ENCODE results near the gene TMEM253. TPM values are rescaled to one million over a fixed set of nuclear protein-coding genes. Genes with fewer than 3 reads are reported as not detected.

The TMEM253 gene
- total RNA-seq, 1 experiment from 2014 or later: 0.20 TPM

GRCh38 chr14:21069388-21070082 lies 31.3 kb upstream of the TMEM253 start:
- DNase-seq (ENCODE audit: low read depth): no peak
- in situ Hi-C loops (cut with HindIII; ENCODE audit: low pct_unique_long_range_greater_than_20kb, low sequenced_read_pairs): no loop called here

- in situ Hi-C loops (cut with HindIII; ENCODE audit: low pct_unique_long_range_greater_than_20kb, low sequenced_read_pairs): no loop called here
- peak; percentile 57 for DNase-seq (ENCODE audit: low read depth)
Measured at GRCh38 chr14:21070083-21070609, 30.7 kb upstream of the TMEM253 start, which contains the start of gene ARHGEF40. Gene ARHGEF40, plus strand, starts transcription at chr14:21070304. Its CDS starts 93 bp downstream, at chr14:21070397.

- in situ Hi-C loops (cut with HindIII; ENCODE audit: low pct_unique_long_range_greater_than_20kb, low sequenced_read_pairs): no loop called here
- peak; percentile 58 for DNase-seq (ENCODE audit: low read depth)
Measured at GRCh38 chr14:21070610-21071224, 30.1 kb upstream of the TMEM253 start.

- peak; percentile 77 for DNase-seq (ENCODE audit: low read depth)
- in situ Hi-C loops (cut with HindIII; ENCODE audit: low pct_unique_long_range_greater_than_20kb, low sequenced_read_pairs): no loop called here
Measured at GRCh38 chr14:21071225-21072030, 29.4 kb upstream of the TMEM253 start.

- in situ Hi-C loops (cut with HindIII; ENCODE audit: low pct_unique_long_range_greater_than_20kb, low sequenced_read_pairs): no loop called here
- no peak for DNase-seq (ENCODE audit: low read depth)
Measured at GRCh38 chr14:21072031-21072473, 28.8 kb upstream of the TMEM253 start.

GRCh38 chr14:21072781-21073339 lies 28.0 kb upstream of the TMEM253 start:
- in situ Hi-C loops (cut with HindIII; ENCODE audit: low pct_unique_long_range_greater_than_20kb, low sequenced_read_pairs): no loop called here
- DNase-seq (ENCODE audit: low read depth): no peak

- in situ Hi-C loops (cut with HindIII; ENCODE audit: low pct_unique_long_range_greater_than_20kb, low sequenced_read_pairs): no loop called here
- no peak for DNase-seq (ENCODE audit: low read depth)
Measured at GRCh38 chr14:21073921-21074320, 26.9 kb upstream of the TMEM253 start.

GRCh38 chr14:21074398-21075272 lies 26.2 kb upstream of the TMEM253 start:
- in situ Hi-C loops (cut with HindIII; ENCODE audit: low pct_unique_long_range_greater_than_20kb, low sequenced_read_pairs): no loop called here
- no peak for DNase-seq (ENCODE audit: low read depth)

GRCh38 chr14:21075719-21076437 lies 25.0 kb upstream of the TMEM253 start:
- DNase-seq (ENCODE audit: low read depth): no peak
- in situ Hi-C loops (cut with HindIII; ENCODE audit: low pct_unique_long_range_greater_than_20kb, low sequenced_read_pairs): no loop called here

- in situ Hi-C loops (cut with HindIII; ENCODE audit: low pct_unique_long_range_greater_than_20kb, low sequenced_read_pairs): no loop called here
- no peak for DNase-seq (ENCODE audit: low read depth)
Measured at GRCh38 chr14:21077672-21078071, 23.2 kb upstream of the TMEM253 start.

- in situ Hi-C loops (cut with HindIII; ENCODE audit: low pct_unique_long_range_greater_than_20kb, low sequenced_read_pairs): no loop called here
- DNase-seq (ENCODE audit: low read depth): no peak
Measured at GRCh38 chr14:21078287-21078686, 22.6 kb upstream of the TMEM253 start.

GRCh38 chr14:21078726-21079125 lies 22.1 kb upstream of the TMEM253 start:
- DNase-seq (ENCODE audit: low read depth): no peak
- in situ Hi-C loops (cut with HindIII; ENCODE audit: low pct_unique_long_range_greater_than_20kb, low sequenced_read_pairs): no loop called here

- in situ Hi-C loops (cut with HindIII; ENCODE audit: low pct_unique_long_range_greater_than_20kb, low sequenced_read_pairs): no loop called here
- DNase-seq (ENCODE audit: low read depth): no peak
Measured at GRCh38 chr14:21081521-21082142, 19.2 kb upstream of the TMEM253 start.

GRCh38 chr14:21083565-21084325 lies 17.1 kb upstream of the TMEM253 start:
- no peak for DNase-seq (ENCODE audit: low read depth)
- in situ Hi-C loops (cut with HindIII; ENCODE audit: low pct_unique_long_range_greater_than_20kb, low sequenced_read_pairs): no loop called here

- in situ Hi-C loops (cut with HindIII; ENCODE audit: low pct_unique_long_range_greater_than_20kb, low sequenced_read_pairs): no loop called here
Measured at GRCh38 chr14:21084396-21084795, 16.5 kb upstream of the TMEM253 start.

More at GRCh38 chr14:21084396-21084795, 16.5 kb upstream of the TMEM253 start:
- DNase-seq (ENCODE audit: low read depth): no peak
